GM18867 (cell line): ENCODE data around the gene NUCB1.

Experiments used
- ATAC-seq: cut with Tn5 transposase; IDR thresholded peaks from one replicate; pipeline ENCODE4 v1.9.1; 2021; ENCODE audit warnings: mild to moderate bottlenecking, moderate library complexity; ENCODE audit not compliant: unreplicated experiment

Gene NUCB1

DNA sequence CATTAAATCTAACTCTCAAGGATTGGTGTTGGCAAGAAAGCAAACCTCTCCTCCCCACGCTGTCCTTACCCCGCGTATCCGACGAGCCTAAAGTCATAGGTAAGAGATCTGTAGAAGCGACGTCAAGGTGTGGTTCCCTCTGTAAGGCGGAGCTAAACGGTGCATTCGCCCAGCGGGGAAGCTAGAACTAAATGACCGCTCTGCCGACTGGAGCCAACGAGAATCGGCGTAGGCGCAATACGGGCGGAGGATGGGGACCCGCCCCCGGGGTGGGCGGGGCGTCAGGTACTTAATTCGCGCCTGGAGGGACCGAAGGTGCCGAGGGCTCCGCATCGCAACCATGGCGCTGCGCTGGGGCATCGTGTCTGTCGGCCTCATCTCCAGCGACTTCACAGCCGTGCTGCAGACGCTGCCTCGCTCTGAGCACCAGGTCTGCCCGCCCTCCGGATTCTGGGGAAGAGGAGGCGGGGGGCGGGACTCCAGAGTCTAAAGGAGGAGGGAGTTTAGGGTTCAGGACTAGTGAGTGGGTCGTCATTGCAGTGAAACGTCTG is 33.3 kb downstream of the NUCB1 start, which contains the start of gene DHDH:
DHDH (plus strand) TSS at position 318 of the 551 bp plus-strand sequence; CDS start at position 341, 23 bp downstream.
- no peak for ATAC-seq

DNA sequence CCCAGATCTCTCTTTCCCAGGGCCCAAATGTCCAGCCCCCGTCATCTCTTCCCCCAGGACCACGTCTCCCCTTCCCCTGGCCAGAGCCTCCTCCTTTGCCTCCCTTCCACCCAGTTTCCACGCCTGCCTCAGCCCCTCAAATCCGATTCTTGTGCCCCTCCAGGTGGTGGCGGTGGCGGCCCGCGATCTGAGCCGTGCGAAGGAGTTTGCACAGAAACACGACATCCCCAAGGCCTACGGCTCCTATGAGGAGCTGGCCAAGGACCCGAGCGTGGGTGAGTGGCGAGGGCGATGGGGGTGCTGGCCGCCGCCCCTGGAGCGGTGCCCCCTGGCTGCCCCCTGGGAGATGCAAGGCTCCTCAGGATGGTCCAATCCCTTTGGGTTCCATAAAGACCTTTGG is 34.7 kb downstream of the NUCB1 start:
- ATAC-seq = no peak

DNA sequence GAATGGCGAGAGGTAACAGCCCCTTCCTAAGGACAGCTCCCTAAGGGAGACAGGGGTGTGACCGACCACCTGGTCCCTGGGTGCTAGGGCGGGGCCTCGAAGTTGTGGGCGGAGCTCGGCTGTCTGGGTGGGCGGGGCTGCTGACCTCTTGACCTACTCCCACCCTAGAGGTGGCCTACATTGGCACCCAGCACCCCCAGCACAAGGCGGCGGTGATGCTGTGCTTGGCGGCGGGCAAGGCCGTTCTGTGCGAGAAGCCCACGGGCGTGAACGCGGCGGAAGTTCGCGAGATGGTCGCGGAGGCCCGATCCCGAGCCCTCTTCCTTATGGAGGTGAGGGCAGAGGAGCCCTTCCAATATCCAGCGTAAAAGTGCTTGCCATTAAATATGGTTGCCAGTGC is 35.8 kb downstream of the NUCB1 start:
- no peak for ATAC-seq

DNA sequence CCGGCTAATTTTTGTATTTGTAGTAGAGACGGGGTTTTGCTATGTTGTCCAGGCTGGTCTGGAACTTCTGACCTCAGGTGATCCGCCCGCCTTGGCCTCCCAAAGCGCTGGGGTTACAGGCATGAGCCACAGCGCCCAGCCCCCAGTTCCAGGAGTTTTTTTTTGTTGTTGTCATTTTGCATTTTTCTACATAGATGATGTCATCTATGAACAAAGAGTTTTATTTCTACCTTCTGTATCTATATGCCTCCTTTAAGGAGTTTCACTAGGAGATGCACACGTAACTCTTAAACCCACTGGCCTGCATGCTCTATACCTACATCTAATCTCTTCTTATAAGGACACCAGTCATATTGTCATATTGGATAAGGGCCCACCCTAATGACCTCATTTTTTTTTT is 38.1 kb downstream of the NUCB1 start:
- ATAC-seq = no peak

DNA sequence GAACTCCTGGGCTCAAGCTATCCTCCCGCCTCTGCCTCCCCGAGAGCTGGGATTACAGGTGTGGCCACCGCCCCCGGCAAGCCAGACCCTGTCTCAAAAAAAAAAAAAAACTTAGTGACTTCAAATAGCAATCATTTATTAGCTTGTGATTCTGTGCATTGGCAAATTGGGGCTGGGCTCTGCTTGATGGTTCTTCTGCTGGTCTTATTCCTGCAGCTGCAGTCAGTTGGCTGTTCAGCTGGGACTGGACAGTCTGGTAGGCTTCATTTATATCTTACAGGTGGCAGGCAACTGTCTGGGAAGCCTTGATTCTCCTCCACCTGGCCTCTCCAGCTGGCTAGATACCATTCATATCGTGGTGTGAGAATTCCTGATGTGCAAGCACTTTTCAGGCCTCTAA is 40.8 kb downstream of the NUCB1 start:
- ATAC-seq = no peak

DNA sequence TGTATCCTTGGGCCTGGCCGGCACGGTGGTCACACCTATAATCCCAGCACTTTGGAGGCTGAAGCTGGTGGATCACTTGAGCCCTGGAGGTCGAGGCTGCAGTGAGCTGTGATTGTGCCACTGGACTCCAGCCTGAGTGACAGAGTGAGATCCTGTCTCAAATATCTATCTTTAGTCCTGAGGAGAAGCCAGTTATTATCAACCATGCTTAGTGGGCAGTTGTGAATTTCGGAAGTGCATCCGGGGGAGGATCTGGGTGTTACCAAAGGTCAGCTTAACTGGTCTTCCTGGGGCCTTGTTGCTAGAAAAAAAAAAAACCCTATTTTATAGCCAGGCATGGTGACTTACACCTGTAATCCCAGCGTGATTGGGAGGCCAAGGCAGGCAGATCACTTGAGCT is 43.0 kb downstream of the NUCB1 start:
- ATAC-seq = no peak

DNA sequence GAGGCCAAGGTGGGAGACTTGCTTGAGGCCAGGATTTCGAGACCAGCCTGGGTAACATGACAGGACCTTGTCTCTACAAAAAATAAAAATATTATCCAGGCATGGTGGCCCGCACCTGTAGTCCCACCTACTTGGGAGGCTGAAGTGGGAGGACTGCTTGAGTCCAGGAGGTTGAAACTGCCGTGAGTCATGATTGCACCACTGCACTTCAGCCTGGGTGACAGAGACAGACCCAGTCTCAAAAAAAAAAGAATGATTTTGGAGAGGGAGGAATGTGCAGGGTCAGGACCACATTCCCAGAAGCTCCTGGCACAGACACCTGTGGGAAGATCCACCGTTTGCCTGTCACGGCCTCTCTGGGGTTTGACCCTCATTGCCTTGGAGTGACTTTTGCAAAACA is 45.3 kb downstream of the NUCB1 start:
- no peak for ATAC-seq

DNA sequence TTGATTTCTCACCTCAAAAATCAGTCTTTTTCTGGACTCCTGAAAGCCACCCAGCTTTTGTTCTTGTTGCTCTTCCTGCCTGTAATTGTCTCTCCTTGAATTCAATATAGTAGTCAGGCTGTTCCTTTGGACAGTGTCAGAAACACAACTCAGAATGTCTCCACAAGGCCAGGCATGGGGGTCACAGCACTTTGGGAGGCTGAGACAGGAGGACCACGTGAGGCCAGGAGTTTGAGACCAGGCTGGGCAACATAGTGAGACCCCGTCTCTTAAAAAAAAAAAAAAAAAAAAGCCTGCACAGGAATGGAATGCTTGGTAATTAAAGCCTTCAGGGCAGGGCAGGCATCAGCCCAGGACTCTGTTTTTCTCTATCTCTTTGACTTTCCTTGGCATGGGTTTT is 45.7 kb downstream of the NUCB1 start:
- ATAC-seq = no peak

DNA sequence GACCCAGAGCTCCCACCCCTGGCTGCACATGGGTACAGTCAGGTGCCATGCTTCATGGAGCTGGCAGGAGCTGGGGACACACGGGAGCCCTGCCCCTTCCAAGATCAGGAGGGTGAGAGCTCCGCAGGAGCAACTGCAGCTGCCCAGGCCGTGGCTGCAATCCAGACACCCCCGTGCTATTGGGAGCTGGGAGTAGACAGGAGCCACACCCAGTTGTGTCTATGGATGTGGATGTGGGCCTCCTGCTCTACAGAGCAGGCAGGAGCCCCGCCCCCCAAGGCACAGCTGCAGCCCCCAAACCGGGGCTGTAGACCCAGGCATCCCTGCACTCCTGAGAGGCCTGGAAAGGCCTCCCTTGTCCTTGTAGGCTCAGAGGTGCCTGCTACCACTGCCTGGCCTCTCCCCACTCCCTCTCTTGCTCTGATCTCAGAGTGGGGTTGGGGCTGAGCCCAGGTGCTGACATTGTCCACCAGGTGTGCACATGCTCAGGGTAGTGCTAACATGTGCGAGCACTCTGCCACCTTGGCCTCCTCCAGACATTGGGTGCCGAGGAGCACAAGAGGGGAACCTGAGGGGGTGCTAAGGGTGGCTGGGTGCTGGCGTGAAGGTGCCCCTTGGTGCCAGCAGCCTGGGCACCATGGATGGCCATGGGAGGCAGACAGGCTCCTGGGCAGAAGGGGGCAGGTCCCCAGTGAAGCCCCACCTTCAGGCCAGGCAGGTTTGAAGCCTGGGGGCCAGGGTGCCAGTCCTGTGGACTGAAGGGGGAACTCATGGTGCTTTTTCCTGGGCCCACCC is 46.5 kb downstream of the NUCB1 start:
- ATAC-seq = no peak

DNA sequence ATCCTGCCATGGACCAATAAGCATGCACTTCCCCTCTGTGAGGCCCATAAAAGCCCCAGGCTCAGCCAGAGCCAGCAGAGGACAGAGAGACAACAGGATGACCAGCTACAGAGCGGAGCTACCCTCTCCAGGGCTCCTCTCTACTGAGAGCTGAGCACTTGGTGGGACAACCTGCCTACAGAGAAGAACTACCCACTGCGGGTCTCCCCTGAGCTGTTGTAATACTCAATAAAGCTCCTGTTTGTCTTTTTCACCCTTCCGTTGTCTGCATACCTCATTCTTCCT is 47.1 kb downstream of the NUCB1 start:
- no peak for ATAC-seq

DNA sequence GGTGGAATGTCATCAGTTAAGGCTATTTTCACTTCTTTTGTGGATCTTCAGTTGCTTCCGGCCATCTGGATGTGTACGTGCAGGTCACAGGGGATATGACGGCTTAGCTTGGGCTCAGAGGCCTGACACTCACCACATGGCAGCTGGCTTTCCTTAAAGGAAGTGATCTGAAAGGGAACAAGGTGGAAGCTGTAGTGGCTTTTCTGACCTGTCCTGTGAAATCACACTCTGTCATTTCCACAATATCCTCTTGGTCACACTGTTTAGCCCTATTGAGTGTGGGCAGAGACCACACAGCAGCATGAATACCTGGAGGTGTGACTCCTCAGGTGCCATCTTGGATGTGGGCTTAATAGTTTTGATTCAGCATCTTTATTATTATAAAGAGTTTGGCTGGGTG is 50.0 kb downstream of the NUCB1 start:
- ATAC-seq = no peak

DNA sequence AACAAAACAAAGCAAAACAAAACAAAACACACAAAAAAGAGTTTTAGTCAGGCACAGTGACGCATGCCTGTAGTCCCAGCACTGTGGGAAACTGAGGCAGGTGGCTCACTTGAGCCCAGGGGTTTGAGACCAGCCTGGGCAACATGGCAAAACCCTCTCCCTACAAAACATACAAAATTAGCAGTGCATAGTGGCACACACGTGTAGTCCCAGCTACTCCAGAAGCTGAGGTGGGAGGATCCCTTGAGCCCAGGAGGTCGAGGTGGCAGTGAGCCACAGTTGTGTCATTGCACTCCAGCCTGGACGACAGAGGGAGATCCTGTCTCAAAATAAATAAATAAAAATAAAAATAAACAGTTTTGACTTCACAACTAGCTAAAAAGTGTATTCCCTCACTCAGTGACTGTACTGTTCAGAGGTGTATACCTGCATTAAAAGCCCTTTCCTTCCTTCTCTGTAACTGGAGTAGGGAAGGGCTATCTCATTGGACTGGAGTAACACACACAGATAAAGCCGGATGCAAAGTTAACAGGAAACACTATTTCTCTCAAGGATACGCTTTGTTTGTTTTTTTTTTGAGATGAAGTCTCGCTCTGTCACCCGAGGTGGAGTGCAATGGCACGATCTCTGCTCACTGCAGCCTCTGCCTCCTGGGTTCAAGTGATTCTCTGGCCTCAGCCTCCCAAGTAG is 50.9 kb downstream of the NUCB1 start:
- no peak for ATAC-seq

DNA sequence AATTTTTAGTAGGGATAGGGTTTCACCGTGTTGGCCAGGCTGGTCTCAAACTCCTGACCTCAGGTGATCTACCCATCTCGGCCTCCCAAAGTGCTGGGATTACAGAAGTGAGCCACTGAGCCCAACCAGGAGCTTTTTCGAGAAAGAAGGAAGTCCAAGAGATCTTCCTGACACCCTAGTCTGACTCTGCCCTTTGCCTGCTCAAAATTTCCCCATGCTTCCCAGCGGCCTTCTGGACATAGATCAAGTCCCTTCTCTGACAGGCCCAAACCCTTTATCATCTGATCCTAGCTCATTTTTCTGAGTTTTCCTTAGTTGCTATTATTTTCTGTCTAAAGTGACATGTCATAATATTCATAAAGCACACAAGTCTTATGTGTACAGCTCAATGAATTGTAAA is 53.0 kb downstream of the NUCB1 start:
- ATAC-seq = no peak

DNA sequence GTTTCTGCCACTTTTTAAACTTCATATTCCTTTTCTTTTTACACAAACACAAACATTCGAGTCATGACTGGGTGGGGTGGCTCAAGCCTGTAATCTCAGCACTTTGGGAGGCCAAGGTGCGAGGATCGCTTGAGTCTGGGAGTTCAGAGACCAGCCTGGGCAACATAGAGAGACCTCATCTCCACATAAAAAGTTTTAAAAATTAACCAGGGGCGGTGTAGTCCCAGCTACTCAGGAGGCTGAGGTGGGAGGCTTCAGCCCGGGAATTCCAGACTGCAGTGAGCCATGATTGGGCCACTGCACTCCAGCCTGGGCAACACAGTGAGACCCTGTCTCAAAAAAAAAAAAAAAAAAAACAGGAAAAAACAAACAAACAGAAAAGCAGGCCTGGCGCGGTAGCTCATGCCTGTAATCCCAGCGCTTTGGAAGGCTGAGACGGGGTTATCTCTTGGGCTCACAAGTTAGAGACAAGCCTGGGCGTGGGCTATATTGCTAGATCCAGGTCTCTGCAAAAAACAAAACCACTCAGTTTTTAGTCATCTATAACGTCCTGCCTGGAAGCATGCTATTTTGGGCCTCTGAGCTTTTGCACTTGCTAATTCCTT is 54.0 kb downstream of the NUCB1 start:
- ATAC-seq = no peak

DNA sequence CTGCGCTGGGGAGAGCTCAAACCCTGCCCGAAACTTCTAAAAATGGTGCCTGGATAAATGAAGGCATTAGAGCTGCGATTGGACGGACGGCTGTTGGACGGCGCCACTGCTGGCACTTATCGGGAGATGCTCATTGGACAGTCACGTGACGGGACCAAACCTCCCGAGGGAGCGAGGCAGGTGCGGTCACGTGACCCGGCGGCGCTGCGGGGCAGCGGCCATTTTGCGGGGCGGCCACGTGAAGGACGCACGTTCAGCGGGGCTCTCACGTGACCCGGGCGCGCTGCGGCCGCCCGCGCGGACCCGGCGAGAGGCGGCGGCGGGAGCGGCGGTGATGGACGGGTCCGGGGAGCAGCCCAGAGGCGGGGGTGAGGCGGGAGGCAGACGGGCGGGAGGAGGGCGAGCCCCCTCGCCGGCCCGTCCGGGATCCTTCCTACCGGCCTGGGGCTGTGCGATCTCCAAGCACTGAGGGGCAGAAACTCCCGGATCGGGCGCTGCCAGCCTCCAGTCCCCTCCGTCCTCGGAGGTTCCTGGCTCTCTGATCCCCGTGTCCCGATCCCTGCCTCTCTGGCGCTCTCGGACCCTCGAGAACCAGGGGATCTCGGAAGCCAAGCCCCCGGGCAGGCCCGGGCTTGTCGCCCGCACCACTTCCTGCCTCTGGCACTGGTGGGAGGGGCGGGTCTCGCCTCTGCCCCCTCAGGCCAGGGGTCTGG is 54.6 kb downstream of the NUCB1 start, which contains the start of gene BAX:
BAX (plus strand) TSS at position 281 of the 713 bp plus-strand sequence; CDS start at position 335, 54 bp downstream.
- peak; percentile 80 for ATAC-seq

DNA sequence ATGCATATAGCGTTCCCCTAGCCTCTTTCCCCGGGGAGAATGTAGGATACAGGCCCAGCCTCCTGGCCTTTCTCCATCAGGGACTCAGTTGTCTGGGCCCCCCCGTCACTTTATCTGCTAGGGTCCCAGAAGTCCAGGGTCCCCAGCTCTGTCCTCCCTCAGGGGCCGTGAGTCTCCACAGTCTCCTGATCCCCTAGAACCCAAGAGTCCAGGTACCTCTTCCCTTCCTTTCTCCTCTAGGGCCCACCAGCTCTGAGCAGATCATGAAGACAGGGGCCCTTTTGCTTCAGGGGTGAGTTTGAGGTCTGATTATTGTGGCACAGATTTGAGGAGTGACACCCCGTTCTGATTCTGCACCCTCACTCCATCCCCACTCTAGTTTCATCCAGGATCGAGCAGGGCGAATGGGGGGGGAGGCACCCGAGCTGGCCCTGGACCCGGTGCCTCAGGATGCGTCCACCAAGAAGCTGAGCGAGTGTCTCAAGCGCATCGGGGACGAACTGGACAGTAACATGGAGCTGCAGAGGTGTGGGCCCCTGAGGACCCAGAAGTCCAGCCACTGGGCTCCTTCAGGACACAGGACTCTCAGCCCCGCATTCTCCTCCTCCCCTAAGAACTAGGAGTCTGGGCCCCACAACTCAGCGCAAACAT is 55.3 kb downstream of the NUCB1 start:
- ATAC-seq = no peak

DNA sequence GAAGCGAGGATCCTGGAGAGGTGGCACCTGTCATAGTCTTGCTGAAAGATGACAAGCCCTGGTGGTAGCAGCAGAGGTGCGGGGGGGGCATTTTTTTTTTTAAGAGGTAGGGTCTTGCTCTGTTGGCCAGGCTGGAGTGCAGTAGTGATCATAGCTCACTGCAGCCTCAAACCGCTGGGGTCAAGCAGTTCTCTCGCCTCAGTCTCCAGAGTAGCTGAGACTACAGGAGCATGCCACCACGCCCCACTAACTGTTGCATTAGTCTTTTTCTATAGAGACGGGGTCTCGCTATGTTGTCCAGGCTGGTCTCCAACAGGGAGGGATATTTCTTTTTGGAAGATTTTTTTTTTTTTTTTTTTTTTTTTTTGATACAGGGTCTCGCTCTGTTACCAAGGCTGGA is 57.9 kb downstream of the NUCB1 start:
- ATAC-seq = no peak

DNA sequence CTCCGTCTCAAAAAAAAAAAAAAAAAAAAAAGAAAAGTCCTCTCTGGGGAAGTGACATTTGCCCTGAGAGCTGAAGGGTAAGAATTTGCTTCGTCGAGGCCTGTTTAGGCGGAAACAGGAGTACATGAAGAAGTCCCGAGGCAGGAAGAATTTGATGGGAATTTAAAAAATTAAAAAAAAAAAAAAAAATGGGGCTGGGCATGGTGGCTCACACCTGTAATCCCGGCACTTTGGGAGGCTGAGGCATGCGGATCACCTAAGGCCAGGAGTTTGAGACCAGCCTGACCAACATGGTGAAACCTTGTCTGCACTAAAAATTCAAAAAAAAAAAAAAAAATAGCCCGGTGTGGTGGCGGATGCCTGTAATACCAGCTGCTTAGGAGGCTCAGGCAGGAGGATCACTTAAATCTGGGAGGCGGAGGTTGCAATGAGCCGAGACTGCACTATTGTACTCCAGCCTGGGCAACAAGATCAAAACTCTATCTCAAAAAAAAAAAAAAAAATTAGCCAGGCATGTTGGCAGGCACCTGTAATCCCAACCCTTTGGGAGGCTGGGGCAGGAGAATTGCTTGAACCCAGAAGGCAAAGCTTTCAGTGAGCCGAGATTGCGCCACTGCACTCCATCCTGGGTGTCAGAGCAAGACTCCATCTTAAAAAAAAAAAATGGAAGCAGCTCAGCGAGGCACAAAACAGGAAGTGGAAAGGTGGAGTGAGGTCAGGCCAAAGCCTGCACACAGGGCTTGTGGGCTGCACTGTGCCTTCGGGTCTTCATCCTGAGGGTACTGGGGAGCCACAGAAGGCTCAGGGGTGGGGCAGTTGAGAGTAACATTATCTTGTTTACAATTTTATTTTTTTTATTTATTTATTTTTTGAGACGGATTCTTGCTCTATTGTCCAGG is 59.5 kb downstream of the NUCB1 start:
- ATAC-seq = no peak

DNA sequence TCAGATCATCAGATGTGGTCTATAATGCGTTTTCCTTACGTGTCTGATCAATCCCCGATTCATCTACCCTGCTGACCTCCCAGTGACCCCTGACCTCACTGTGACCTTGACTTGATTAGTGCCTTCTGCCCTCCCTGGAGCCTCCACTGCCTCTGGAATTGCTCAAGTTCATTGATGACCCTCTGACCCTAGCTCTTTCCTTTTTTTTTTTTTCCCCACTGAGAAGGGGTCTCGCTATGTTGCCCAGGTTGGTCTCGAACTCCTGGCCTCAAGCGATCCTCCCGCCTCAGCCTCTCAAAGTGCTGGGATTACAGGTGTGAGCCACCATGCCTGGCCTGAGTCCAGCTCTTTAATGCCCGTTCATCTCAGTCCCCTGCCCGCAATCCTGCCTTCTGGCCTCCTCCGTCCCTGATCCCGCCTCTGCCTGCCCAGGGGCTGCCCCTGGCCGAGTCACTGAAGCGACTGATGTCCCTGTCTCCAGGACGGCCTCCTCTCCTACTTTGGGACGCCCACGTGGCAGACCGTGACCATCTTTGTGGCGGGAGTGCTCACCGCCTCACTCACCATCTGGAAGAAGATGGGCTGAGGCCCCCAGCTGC is 61.0 kb downstream of the NUCB1 start:
- no peak for ATAC-seq
